ENCODE results near the gene IFI30.

Gene IFI30

GRCh38 chr19:18218600-18218999 lies 45.0 kb downstream of the IFI30 start:
- TF ChIP-seq YY1 (IDR thresholded peaks at IDR 0.05; ENCODE audit: insufficient read depth, insufficient read length) (no peak), ZNF274 (IDR thresholded peaks at IDR 0.05; ENCODE audit: low read depth, low read length) (no peak), SUZ12 (IDR thresholded peaks at IDR 0.05; ENCODE audit: extremely low read depth, insufficient read depth, insufficient read length) (no peak)

DNA sequence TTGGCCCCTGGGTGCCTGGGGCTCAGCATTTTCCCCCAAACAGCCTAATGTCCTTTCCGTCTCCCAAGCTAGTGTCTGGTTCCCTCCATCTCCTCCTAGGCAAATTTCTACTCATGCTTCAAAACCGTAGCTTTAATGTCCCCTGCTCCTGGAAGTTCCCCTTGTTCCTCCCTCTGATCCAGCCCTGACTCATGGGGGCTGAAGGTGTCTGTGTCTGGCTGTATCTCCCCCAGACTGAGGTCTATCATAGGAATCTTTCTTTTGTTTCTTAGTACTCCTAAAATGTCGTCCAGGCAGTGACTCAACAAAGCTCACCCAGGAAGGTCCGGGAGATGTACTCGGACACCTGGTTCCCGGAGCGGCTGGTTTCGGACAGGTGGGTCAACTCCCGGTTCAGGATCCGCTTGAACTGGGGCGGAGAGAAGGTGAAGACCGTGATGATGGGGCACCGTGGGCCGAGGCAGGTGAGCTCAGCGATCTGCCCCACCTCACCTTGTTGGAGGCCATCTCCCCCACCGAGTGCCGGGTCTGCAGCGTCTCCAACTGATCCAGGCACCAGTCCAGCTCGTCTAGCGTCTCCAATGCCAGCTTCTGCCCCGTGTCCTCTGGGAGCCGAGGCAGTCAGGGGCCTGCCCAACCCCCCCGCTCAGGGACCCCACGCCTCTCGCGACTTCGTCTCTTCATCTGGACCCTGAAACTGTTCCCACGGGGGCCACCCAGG lies 46.5 kb downstream of the IFI30 start:
- Histone ChIP-seq H3K9me3 (ENCODE audit: insufficient read depth, low read length) (no peaks in the 10 kb centered on the region), H3K9ac (ENCODE audit: insufficient read length, low read depth) (peak overlapping the region; percentile 26), H3K27me3 (ENCODE audit: insufficient read depth, insufficient read length) (peaks cover 10% of the 10 kb centered on the region), H3K36me3 (ENCODE audit: insufficient read depth, insufficient read length, low read length) (no peaks in the 10 kb centered on the region), H3K4me1 (ENCODE audit: insufficient read depth, insufficient read length) (peaks cover 12% of the 10 kb centered on the region), H3K4me3 (ENCODE audit: insufficient read length, low read depth) (no peak overlapping the region)
- TF ChIP-seq ZNF274 (IDR thresholded peaks at IDR 0.05; ENCODE audit: low read depth, low read length) = no peak
- DNase-seq (ENCODE audit: low read depth, low spot score) = no peak

More at GRCh38 chr19:18218600-18218999, 45.0 kb downstream of the IFI30 start:
- no peak overlapping the region for H3K4me3 ChIP-seq (ENCODE audit: insufficient read length, low read depth)
- H3K4me1 ChIP-seq (ENCODE audit: insufficient read depth, insufficient read length) = peaks cover 12% of the 10 kb centered on the region
- H3K27me3 ChIP-seq (ENCODE audit: insufficient read depth, insufficient read length) = peaks cover 4% of the 10 kb centered on the region
- H3K36me3 ChIP-seq (ENCODE audit: insufficient read depth, insufficient read length, low read length) = no peaks in the 10 kb centered on the region
- DNase-seq (ENCODE audit: low read depth, low spot score) = no peak
- H3K9ac ChIP-seq (ENCODE audit: insufficient read length, low read depth) = no peak overlapping the region
- H3K9me3 ChIP-seq (ENCODE audit: insufficient read depth, low read length) = no peaks in the 10 kb centered on the region

- DNase-seq (ENCODE audit: low read depth, low spot score) = no peak
- Histone ChIP-seq H3K27me3 (ENCODE audit: insufficient read depth, insufficient read length) (peaks cover 17% of the 10 kb centered on the region), H3K36me3 (ENCODE audit: insufficient read depth, insufficient read length, low read length) (no peaks in the 10 kb centered on the region), H3K4me3 (ENCODE audit: insufficient read length, low read depth) (peak overlapping the region; percentile 12), H3K9ac (ENCODE audit: insufficient read length, low read depth) (peak overlapping the region; percentile 26), H3K4me1 (ENCODE audit: insufficient read depth, insufficient read length) (peaks cover 17% of the 10 kb centered on the region), H3K9me3 (ENCODE audit: insufficient read depth, low read length) (no peaks in the 10 kb centered on the region)
- no peak for TF ChIP-seq YY1 (IDR thresholded peaks at IDR 0.05; ENCODE audit: insufficient read depth, insufficient read length)
- TF ChIP-seq ZNF274 (IDR thresholded peaks at IDR 0.05; ENCODE audit: low read depth, low read length) = no peak
- no peak for TF ChIP-seq SUZ12 (IDR thresholded peaks at IDR 0.05; ENCODE audit: extremely low read depth, insufficient read depth, insufficient read length)
These were observed 47.1 kb downstream of the IFI30 start for GRCh38 chr19:18220632-18221275.

DNA sequence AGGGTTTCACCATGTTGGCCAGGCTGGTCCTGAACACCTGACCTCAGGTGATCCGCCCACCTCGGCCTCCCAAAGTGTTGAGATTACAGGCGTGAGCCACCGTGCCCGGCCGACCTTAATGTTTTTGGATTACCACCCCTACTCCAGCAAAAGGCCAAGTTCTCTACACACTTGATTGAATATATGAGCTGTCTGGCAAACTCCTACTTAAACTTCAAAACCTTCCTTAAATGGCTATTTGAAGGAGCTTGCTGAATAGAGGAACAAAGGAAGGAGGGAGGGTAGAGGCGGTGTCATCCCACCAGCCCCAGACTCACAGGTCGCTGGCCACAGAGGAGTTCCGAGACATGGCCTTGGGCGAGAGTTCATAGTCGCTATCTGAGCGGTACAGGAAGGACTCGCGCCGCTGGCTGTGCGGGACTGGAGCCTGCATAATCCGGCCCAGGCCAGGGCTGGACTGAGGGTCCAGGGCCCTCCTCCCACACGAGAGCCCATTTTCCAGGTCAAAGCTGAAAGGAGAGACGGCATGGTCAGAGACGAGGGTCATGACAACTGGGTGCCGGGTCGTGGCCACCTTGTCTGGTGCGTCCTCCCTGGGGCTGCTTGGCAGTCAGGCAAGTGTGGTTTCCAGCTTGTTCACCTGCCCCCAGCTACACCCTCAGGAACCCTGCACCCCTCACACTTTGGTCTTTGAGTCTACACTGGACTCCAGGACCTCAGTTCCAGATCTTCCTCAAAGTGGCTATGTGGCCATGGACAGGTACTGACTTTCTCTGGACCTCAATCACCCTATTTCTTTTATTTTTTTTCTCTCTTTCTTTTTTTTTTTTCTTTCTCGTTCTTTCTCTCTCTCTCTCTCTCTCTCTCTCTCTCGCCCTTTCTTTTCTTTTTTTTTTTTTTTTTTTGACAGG lies 48.5 kb downstream of the IFI30 start:
- Histone ChIP-seq H3K9ac (ENCODE audit: insufficient read length, low read depth) (no peak overlapping the region), H3K9me3 (ENCODE audit: insufficient read depth, low read length) (no peaks in the 10 kb centered on the region), H3K36me3 (ENCODE audit: insufficient read depth, insufficient read length, low read length) (no peaks in the 10 kb centered on the region), H3K27me3 (ENCODE audit: insufficient read depth, insufficient read length) (peaks cover 30% of the 10 kb centered on the region), H3K4me1 (ENCODE audit: insufficient read depth, insufficient read length) (peaks cover 20% of the 10 kb centered on the region), H3K4me3 (ENCODE audit: insufficient read length, low read depth) (no peak overlapping the region)
- no peak for TF ChIP-seq YY1 (IDR thresholded peaks at IDR 0.05; ENCODE audit: insufficient read depth, insufficient read length)
- no peak for TF ChIP-seq ZNF274 (IDR thresholded peaks at IDR 0.05; ENCODE audit: low read depth, low read length)
- no peak for TF ChIP-seq SUZ12 (IDR thresholded peaks at IDR 0.05; ENCODE audit: extremely low read depth, insufficient read depth, insufficient read length)
- DNase-seq (ENCODE audit: low read depth, low spot score) = no peak

GRCh38 chr19:18223860-18224524 lies 50.4 kb downstream of the IFI30 start:
- Histone ChIP-seq H3K9ac (ENCODE audit: insufficient read length, low read depth) (peak overlapping the region; percentile 98), H3K9me3 (ENCODE audit: insufficient read depth, low read length) (no peaks in the 10 kb centered on the region), H3K27me3 (ENCODE audit: insufficient read depth, insufficient read length) (peaks cover 38% of the 10 kb centered on the region), H3K4me3 (ENCODE audit: insufficient read length, low read depth) (peak overlapping the region; percentile 95), H3K36me3 (ENCODE audit: insufficient read depth, insufficient read length, low read length) (no peaks in the 10 kb centered on the region), H3K4me1 (ENCODE audit: insufficient read depth, insufficient read length) (peaks cover 22% of the 10 kb centered on the region)
- peak; percentile 78 for DNase-seq (ENCODE audit: low read depth, low spot score)
- TF ChIP-seq SUZ12 (IDR thresholded peaks at IDR 0.05; ENCODE audit: extremely low read depth, insufficient read depth, insufficient read length) (no peak), ZNF274 (IDR thresholded peaks at IDR 0.05; ENCODE audit: low read depth, low read length) (no peak), YY1 (IDR thresholded peaks at IDR 0.05; ENCODE audit: insufficient read depth, insufficient read length) (no peak)

GRCh38 chr19:18224525-18225354 lies 51.1 kb downstream of the IFI30 start:
- Histone ChIP-seq H3K4me3 (ENCODE audit: insufficient read length, low read depth) (peak overlapping the region; percentile 95), H3K27me3 (ENCODE audit: insufficient read depth, insufficient read length) (peaks cover 38% of the 10 kb centered on the region), H3K9me3 (ENCODE audit: insufficient read depth, low read length) (no peaks in the 10 kb centered on the region), H3K36me3 (ENCODE audit: insufficient read depth, insufficient read length, low read length) (no peaks in the 10 kb centered on the region), H3K9ac (ENCODE audit: insufficient read length, low read depth) (peak overlapping the region; percentile 98), H3K4me1 (ENCODE audit: insufficient read depth, insufficient read length) (peaks cover 20% of the 10 kb centered on the region)
- TF ChIP-seq SUZ12 (IDR thresholded peaks at IDR 0.05; ENCODE audit: extremely low read depth, insufficient read depth, insufficient read length) (no peak), YY1 (IDR thresholded peaks at IDR 0.05; ENCODE audit: insufficient read depth, insufficient read length) (no peak), ZNF274 (IDR thresholded peaks at IDR 0.05; ENCODE audit: low read depth, low read length) (no peak)
- DNase-seq (ENCODE audit: low read depth, low spot score) = peak; percentile 100

Data from NT2/D1 (cell line).